Activated effector memory CD4-positive, alpha-beta T cell treated with Interleukin-2 at 50 U/mL for 16 hours (primary cell): ENCODE measurements around the gene GRM1.

Experiments
- DNase-seq: peaks from one replicate; pipeline ENCODE4 v3.0.0-alpha.2; 2020

The GRM1 gene

DNA sequence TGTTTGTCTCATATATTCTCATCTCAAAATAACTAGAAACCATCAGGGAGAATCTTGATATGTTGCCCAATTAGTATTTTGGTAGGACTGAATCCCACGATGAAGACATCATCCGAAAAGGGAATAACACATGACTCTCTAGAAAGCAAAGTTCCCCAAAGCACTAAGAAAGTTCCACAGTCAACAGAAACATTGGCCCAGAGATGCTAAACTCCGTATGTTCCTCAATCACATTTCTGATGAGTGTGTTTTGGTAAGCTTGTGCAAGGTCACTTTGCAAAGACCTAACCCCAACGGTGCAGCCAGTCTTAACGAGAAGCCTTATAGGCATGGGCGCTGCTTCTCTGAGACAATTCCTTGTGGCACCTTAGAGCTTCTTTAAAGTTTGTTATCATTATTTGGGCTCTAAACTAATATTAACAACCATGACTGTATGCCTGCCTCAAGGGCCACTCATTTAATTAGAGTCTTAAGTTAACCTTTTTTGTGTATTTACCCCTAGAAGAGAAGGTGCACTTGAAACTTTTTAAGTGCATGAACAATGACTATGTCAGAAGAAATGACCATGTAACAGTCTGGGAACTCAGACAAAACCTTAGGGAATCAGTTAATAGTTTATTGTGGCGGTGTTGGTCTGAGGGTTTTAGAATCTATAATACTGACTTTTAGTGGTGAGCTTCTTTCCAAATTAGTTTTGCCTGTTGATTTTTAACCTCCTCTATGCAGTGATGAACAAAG lies 312.8 kb downstream of the GRM1 start:
- no peak for DNase-seq

DNA sequence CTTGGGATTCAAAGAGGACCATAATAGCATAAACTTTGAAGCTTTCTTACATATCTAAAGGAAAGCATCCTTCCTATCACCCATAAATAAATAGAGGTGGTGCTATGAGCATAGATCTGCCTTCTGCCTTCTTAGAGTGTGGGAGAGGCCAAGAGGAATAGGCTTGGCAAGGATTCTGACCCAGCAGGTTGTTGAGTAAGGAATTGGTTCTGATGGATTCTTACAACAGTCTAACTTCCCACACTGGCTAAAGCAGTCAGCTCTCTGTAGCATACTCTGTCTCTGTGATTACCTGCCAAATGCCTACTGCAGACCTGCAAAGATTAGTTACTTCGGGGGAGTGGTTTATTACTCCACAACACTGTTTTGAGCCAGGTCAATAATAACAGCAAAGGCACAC lies 316.7 kb downstream of the GRM1 start:
- DNase-seq = no peak

DNA sequence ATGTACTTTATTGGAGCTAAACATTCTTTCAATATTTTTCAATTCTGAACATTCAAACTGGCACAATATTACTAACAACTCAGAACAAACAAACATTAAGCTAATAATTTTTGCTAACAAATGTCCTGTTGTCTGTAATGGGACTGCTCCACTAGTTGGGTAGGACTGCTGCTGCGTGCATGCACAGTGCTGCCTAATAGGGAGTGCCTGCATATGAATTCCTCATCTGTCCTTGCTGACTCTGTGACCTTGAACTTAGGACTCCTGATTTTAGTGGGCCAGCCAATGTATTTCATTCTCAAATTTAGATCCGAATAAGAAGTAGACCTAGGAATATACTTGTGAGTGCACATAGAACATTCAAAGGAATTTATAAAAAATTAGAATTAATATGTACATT lies 318.2 kb downstream of the GRM1 start:
- no peak for DNase-seq

DNA sequence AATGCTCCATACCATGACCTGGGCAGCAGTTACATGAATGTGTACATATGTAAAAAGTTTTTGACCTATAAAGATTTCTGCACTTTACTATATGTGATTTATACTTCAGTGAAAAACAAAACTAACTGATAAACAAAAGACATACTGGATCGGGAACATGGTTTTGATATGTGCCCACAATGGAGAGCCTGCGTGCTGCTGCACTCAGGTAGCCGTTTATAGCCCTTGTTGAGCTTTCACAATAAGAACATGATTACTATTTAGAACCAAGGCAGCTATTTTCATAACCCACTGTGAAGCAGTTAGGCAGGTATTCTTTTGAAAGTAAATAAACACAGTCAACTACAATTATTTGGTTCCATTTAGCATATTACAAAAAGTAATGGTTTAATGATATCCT lies 318.8 kb downstream of the GRM1 start:
- DNase-seq = no peak

DNA sequence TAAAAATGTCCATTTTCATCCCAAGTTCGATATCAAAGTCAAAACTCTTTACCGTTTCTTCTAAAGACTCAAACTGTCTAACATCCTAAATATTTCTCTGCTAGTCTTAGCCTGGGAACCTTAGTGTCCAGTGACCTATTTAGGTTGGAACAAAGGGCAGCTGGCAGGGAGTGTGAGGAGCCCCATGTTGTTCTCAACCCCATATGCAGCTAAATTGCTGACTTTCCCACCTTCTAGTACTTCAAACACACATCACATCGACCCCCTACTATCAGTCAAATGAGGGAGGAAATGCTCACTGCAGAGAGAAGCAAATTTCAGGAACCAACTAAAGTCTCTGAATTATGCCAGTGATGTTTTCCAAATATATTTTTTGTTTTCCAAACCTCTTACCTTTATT lies 322.2 kb downstream of the GRM1 start:
- no peak for DNase-seq

DNA sequence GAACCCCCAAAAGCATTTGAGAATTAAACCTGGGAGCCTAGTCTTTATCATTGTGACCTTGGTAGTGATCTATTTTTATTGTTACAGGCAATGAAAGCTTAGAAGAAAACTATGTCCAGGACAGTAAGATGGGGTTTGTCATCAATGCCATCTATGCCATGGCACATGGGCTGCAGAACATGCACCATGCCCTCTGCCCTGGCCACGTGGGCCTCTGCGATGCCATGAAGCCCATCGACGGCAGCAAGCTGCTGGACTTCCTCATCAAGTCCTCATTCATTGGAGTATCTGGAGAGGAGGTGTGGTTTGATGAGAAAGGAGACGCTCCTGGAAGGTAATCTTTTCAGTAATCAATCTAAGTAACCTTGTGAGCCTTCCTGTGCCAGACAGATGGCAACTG lies 323.3 kb downstream of the GRM1 start:
- no peak for DNase-seq

DNA sequence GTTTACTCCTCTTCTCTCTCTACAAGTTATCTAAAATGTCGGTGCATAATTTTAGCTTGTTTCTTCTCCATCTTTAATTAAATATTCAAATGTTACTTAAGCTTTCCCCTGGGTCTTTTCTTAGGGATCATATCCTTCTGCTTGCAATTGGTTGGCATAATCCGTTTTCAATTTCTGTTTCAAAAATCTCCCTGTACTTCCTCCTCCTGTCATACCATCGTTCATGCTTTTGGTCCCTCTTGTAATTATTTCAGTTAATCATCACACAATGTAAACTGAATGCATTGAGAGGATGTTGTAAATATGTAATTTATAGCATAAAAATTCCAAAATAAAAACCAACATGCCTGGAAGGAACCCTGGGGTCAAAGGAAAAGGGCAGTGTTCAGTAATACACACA lies 325.6 kb downstream of the GRM1 start:
- DNase-seq = no peak

DNA sequence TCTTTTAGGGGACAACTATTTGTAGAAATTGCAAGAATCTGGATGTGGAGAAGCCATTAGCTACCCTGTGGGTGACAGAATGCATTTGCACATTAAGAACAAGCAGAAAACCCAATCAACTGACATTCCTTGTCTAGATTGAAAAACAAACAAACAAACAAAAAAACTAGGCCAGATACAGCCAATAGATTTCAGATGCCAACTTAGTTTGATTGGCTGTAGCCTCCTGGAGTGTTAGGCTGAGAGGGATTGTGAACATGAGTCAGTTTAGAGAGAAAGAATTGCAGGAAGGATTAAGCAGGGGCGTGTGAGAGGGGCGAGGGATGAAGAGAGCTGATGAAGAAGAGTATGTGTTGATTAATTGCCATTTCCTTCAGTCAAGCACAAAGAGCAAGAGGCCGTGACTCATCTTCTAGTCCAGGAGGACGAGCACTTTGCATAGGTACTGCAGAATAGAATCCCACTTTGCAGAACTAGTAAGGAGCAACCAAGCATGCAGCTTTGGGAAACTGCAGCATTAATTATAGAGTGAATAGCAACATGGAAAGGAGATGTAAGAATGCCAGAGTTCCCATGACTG lies 326.7 kb downstream of the GRM1 start:
- no peak for DNase-seq

DNA sequence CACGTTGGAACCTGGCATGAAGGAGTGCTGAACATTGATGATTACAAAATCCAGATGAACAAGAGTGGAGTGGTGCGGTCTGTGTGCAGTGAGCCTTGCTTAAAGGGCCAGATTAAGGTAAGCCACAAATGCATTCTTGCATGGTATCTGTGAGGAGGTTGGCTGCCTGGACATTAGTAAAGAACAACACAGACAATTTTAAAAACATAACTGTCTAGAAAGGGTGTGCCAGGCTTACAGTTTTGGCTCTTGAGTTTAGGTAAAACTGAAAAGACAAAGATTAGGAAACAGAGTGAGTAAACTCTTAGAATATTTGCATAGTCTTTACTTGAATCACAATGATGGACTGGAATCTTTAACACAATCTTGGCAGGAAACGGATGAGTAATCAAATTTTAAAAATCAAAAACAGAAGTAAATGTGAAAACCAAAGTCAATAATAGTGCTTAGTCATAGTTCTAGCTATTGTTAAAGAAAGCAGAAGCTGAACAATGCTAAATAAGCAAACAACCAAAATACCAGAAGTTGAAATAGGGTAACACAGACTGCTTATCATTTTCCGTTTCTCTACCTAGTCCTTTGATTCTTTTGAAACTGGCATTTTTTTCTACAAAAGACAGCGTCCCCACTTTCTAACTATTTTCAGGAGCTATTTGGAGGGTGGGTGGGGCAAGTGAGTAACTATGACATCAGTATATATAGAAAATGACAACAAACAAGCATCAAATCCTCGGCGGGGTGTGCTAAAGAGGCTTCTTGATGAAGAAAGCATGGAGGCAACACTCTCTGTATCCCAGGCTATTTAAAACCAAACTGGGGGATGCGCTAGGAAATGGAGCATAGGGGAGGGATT lies 328.9 kb downstream of the GRM1 start:
- DNase-seq = no peak

DNA sequence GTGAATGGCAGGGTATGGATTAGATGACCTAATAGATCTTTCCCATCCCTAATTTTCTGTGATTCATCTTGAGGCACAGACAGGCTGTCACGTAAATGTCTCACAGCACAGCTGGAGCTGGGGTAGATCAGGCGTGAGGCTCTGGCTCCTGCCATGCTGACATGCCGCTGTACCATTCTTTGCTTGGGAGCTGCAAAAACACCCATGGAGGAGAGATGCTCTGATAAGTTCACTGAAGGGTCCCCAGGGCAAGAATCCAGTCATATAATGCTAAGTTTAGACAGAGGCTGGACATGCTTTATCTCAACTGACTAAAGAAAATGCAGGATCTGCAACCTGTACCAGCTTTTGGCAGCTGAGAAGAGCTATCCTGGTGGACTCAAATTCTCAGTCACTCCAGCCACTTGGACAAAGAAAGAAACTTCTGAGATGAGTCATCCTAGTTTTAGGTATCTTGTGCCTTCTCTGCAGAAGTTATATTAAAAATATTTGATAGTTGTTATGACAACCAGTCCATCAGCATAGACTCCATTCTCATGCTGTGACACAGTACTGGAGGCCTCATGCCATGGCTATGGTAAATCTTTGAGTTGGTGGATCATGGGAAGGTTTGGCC lies 329.7 kb downstream of the GRM1 start:
- no peak for DNase-seq

DNA sequence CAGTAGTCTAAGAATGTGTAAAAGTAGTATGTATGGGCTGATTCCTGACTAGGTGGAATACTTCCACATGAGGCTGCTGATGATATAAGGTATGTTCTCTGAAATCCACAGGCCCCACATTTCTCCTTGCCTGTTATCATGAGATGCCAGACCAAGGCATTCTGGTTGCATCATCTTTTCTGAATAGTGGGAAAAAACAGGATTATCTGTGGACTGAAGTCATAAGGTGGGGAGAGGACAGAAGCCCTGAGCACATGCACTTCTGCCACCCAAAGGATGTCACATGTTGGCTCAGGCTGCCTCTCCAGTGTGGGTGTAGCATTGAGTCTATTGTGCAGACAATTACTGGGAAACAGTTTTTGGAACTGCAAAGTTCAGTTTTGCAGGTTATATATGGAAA lies 330.3 kb downstream of the GRM1 start:
- no peak for DNase-seq

DNA sequence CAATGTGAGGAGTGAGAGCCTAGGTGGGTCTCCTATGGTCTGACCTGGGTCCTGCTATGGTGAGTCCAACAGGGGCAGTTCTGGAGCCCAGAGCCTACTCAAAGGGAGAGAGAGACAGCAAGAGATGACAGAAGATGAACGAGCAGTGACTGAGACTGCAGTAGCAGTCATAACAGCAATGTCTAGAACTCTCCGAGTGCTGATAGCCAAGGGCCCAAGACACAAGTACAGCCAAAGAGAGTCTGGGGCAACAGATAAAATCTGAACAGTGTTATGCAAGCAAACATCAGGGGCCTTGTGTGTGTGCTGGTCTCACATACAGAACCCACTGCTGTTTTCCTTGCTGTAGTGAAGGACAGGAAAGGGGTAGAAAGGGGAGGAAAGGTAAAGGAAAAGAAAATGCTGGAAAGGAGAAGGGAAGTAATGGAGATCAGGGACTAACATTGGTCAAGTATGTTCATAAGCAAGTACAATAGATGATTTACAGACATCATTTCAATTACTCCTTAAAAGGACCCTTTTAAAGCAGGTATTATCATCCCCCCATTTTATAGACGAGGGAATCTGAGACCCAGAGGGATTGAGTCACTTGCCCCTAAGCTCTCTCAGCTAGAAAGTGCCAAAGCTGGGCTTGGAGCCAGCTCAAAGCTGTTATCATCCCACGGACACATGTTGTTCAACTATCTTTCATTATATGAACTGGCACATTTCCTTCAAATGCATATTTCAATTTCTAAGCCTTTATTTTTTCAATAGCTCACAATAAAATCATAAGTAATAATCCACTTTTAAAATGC lies 332.5 kb downstream of the GRM1 start:
- DNase-seq = no peak

DNA sequence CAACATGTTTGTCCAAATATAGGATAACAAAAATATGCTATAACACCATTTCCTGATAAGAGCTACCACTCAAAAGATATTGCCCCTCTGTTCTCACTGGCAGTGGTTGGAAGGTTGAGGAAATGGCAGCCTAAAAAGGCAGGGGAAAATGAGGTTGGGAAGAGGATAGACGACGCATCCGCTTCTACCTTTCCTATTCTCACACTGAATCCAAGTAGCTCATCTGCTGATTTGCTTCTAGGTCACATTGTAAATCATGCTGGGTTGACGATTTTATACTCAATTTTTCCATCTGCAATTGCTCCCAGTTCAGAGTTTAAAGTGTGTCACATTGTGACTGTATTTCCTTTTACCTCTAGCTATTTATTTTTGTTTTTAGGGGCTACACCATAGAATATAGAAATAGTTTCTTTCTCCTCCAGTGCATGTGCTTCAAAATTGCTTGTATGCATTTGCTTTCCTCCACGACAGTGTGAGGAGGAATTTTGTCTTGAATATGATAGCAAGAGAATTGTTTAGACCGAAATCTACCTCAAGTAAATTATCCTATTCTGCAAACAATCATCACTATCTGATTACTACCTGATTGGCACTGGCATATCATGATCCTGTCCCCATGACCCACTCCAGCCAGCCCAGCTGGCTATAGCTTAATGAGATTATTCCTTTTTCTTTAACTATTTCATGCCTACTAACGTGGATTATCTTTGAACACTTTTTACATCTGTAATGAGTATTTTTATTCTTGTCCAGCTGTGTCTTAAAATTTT lies 335.2 kb downstream of the GRM1 start:
- DNase-seq = no peak

DNA sequence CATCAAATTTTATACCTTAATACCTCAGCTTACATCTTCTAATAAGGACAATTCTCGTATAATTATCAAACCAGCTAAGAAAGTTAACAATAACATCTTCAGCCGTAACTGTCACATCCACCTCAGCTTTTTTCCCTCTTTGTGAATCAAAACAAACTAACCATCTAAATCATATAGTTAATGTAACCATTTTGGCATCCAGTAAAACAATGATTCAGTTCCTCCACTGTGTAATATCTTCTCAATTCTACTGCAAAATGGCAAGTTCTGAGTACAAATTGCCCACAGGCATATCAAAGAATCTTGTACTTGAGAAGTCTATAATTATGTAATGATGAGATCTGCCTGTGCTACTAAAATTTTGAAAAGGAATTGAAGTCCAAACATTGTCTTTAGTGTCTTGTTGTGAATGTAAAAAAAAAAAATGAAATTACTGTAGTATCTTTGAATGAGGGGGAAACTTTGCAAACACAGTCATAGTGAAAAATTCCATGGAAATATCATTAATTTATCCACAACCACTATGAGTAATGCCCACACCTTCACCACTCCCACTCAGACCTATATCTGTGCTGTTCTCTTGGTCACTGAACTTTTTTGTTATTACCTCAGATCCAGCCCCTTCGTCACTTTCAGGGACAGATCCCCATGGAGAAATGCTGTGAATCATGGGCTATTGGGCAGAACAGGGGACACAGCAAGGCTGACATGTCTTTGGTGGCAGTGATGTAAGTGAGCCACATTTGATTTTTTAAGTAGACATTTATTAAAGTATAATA lies 336.1 kb downstream of the GRM1 start:
- no peak for DNase-seq

DNA sequence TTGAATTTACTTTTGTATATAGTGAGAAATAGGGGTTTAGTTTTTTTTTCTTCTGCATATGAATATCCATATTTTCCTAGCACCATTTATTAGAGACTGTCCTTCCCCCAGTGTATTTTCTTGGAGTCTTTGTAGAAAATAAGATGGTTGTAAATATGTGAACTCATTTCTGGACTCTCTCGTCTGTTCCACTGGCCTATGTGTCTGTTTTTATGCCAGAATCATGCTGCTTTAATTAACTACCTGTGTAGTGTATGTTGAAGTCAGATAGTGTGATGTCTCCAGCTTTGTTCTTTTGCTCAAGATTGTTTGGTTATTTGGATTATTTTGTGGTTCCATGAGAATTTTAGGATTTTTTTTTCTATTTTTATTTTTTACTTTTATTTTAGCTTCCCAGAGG lies 338.2 kb downstream of the GRM1 start:
- DNase-seq = no peak

DNA sequence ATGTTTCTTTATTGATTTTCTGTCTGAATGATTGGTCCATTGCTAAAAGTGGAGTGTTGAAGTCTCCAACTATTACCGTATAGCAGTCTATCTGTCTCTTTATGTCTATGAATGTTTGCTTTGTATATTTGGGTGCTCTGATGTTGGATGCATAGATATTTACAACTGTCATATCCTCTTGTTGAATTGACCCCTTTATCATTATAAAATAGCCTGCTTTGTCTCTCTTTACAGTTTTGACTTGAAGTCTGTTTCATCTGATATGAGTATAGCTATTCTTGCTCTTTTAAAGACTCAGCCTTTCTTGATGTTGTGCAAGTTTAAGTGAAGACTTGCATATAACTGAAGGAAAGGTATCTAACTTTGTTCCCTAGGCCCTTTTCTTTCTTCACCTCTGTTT lies 341.0 kb downstream of the GRM1 start:
- DNase-seq = no peak

DNA sequence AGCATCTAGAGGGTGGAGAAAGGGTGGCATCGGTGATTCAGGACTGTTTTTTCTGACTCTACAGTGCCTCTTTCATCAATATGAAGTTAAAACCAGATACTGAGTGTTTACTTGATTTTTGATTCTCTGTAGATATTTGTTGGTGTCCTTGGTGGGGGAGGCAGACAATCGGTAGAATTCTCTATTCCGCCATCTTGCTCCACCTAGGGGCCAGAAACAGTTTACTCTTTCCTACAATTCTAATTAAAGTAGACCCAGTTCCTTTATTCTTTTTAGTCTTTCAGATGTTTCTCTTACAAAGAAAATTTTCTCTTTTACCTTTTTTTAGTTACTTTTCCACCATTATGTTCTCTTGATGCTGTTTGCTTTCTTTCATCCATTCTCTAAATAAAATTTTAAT lies 352.6 kb downstream of the GRM1 start:
- DNase-seq = no peak

DNA sequence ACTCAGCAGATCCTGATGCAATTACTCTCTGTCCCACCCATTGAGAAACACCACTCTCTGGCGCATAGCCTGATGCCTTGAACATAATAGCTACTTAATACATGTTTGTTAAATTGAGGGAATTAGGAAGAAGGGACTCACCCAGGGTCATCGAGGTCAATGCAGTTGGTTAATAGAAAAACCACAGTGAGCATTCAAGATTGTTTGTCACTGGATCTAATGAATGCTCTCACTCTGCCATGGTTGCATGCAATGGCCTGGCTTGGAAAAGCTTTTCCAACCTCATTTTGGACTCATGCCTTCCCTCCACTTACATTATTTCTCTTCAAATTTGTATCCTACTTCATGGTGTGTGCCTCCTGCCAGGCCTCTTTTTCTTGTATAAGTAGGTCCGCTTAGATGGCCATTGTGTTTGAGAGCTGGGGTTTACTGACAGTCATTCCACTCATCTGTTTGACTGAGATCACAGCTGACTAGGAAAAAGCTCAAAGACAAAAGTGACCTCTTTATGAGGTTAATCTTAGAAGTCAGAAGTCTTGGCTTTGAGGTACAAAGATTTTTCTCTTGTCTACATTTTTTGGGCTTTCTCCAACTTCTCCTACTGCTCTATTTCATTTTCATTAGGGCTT lies 360.0 kb downstream of the GRM1 start:
- no peak for DNase-seq

DNA sequence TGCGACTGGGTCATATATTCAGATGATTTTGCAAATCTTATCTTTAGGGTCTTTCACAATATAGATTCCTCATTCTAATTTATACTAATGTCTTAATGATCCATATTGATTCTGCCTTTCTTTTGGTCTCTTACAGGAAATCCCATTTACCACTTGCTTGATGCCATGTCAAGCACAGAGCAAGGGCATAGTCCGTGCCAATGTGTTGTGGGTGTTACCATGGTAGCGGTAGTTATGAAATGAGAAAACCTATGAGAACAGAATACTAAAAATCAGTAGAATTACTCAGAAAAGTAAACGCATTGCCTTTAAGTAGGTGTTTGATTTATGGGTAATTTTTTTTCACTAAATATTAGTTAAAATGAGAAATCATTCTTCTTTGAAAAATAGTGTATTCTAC lies 360.9 kb downstream of the GRM1 start:
- DNase-seq = no peak

DNA sequence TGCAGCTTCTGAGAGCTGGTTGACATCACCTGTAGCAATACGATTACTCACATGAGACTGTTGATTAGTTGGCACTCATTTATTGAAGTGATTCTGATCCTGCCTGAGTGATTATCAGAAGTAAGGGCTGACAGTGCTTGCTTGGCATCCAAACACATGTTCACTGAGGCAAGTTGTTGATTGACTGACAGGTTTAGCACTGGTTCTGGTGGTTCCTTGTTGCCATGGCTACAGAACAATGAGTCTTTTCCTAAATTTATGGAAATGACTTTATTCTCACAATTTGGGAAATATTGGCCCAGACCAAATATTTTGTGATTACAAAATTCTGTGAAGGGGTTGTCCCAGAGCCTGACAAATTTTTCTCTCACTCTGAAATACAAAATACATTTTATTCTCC lies 368.8 kb downstream of the GRM1 start:
- DNase-seq = no peak

DNA sequence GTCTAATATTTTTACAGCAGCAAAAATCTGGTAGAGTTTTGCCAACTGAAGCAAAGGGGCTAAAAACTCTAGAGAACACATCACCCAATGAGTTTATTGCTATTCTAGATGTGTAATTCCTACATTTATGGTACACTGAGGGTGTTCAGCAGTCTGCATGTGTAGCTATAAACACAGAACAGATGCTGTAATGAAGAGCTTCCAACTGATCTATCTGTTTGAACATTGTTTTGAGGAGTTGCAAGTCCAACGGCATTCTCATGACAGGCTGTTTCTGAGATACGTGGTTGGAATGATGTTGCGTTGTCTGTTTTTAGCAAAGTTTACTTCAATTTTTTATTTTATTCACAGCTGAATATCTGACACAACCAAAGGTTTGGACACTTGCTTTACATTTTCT lies 373.6 kb downstream of the GRM1 start:
- DNase-seq = no peak
